GM21367 (cell line): Measurements from ENCODE around the gene RBM34.
"Not testable (repeated sequence)": the region's sequence is repeated elsewhere in the genome, so short reads cannot be mapped to it uniquely, and the experiment has no call there.

Experiments used
- ATAC-seq: cut with Tn5 transposase; IDR thresholded peaks from one replicate; pipeline ENCODE4 v1.9.1; 2021; ENCODE audit not compliant: unreplicated experiment

RBM34 gene

GRCh38 chr1:235160957-235161684 lies at the start of gene RBM34:
Gene RBM34 (minus strand): TSS chr1:235161250. CDS start chr1:235161226, 24 bp downstream.
- ATAC-seq, result peak; percentile 83

GRCh38 chr1:235207209-235207565 lies 46.1 kb upstream of the RBM34 start:
- ATAC-seq, result no peak

GRCh38 chr1:235206533-235207208 lies 45.6 kb upstream of the RBM34 start:
- no peak for ATAC-seq

- no peak for ATAC-seq
Observed at GRCh38 chr1:235205687-235206086, 44.6 kb upstream of the RBM34 start.

GRCh38 chr1:235203428-235203827 lies 42.4 kb upstream of the RBM34 start:
- ATAC-seq, result no peak

- not testable (repeated sequence) for ATAC-seq
Observed at GRCh38 chr1:235202447-235202846, 41.4 kb upstream of the RBM34 start.

GRCh38 chr1:235199441-235199840 lies 38.4 kb upstream of the RBM34 start:
- no peak for ATAC-seq

- ATAC-seq, result no peak
Observed at GRCh38 chr1:235190431-235190830, 29.4 kb upstream of the RBM34 start.

GRCh38 chr1:235187316-235187715 lies 26.3 kb upstream of the RBM34 start:
- ATAC-seq, result no peak

GRCh38 chr1:235181561-235182245 lies 20.7 kb upstream of the RBM34 start:
- no peak for ATAC-seq

GRCh38 chr1:235180916-235181460 lies 19.9 kb upstream of the RBM34 start:
- ATAC-seq, result no peak

GRCh38 chr1:235176486-235176885 lies 15.4 kb upstream of the RBM34 start:
- ATAC-seq, result no peak

- ATAC-seq, result no peak
Observed at GRCh38 chr1:235169986-235170385, 8.9 kb upstream of the RBM34 start.

- ATAC-seq, result no peak
Observed at GRCh38 chr1:235168375-235168774, 7.3 kb upstream of the RBM34 start.

- ATAC-seq, result no peak
Observed at GRCh38 chr1:235161685-235162327, 756 bp upstream of the RBM34 start.

- ATAC-seq, result peak; percentile 30
Observed at GRCh38 chr1:235160383-235160956, 580 bp downstream of the RBM34 start.

GRCh38 chr1:235159930-235160329 lies 1.1 kb downstream of the RBM34 start:
- ATAC-seq, result not testable (repeated sequence)

GRCh38 chr1:235159284-235159683 lies 1.8 kb downstream of the RBM34 start:
- ATAC-seq, result not testable (repeated sequence)

GRCh38 chr1:235158680-235159079 lies 2.4 kb downstream of the RBM34 start:
- ATAC-seq, result no peak

GRCh38 chr1:235157150-235157549 lies 3.9 kb downstream of the RBM34 start:
- no peak for ATAC-seq

- ATAC-seq, result no peak
Observed at GRCh38 chr1:235156740-235157139, 4.3 kb downstream of the RBM34 start.
